HAP-1 (cell line): Measurements from ENCODE around the gene TECTB.

Source experiments
- DNase-seq, 2 experiments: peaks; one replicate each; pipeline ENCODE4 v3.0.0-alpha.2; 2016 to 2020; ENCODE audit warnings: low spot score in 2 of 2
- H3K27me3 ChIP-seq: fragments of 250-450 bp; sonication (Bioruptor Pico); 2 replicates; pipeline ENCODE4 v1.5.1; 2020; ENCODE audit warnings: low read depth, mild to moderate bottlenecking, moderate library complexity
- H3K36me3 ChIP-seq: fragments of 250-450 bp; sonication (Bioruptor Pico); replicated peaks from 2 replicates; pipeline ENCODE4 v1.5.1; 2020; ENCODE audit warnings: mild to moderate bottlenecking
- H3K4me1 ChIP-seq: fragments of 250-450 bp; sonication (Bioruptor Pico); 2 replicates; pipeline ENCODE4 v1.5.1; 2020; ENCODE audit warnings: mild to moderate bottlenecking
- H3K4me3 ChIP-seq: fragments of 250-450 bp; sonication (Bioruptor Pico); 2 replicates; pipeline ENCODE4 v1.5.1; 2020; ENCODE audit warnings: mild to moderate bottlenecking, moderate library complexity
- H3K9me3 ChIP-seq: fragments of 250-450 bp; sonication (Bioruptor Pico); 2 replicates; pipeline ENCODE4 v1.5.1; 2020; ENCODE audit warnings: mild to moderate bottlenecking, moderate library complexity
- in situ Hi-C: fragments of 300-500 bp; cut with MboI; formaldehyde crosslinking; loops from 3 replicates; pipeline ENCODE4 v1.14.3; 2020; ENCODE audit warnings: low sequenced_read_pairs, inconsistent platforms, mixed read lengths

TECTB gene

DNA sequence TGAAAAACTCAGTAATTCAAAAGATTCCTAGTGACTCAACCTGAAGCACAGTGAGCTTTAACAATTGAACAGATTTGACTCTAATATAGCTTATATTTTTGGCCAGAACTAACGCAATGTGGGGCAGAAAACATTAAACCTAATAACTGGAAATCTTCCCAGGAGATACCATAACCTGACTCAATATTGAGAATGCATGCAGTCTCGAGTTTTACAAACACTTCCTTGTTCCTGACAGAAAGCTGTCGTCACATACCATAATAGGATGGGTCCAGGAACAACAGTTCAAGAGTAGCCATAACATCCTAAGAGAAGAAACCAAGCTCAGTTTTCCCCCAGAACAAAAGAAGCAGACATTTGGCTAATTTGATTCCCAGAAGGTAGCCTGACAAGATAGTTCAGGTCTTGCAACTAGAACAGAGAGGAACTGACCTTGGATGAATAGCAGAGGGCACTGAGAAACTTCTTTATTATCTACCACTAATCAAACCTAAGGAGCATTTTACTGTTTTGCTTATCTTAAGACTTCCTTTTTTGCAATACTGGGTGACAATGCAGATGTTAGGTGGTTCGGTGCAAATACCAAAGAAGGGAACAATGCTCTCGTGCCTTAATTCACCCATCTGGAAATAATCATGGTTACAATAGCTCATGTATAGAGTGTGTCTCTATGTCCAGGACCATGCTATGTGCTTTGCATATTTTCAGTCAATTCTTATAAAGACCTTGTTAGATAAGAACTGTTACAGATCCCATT lies 52.1 kb downstream of the TECTB start:
- DNase-seq = no peak
- no peaks in the 10 kb centered on the region for H3K9me3 ChIP-seq
- H3K4me1 ChIP-seq = no peaks in the 10 kb centered on the region
- no peaks in the 10 kb centered on the region for H3K27me3 ChIP-seq
- H3K4me3 ChIP-seq = no peak overlapping the region
- no peaks in the 10 kb centered on the region for H3K36me3 ChIP-seq
- in situ Hi-C loops = no loop called here

DNA sequence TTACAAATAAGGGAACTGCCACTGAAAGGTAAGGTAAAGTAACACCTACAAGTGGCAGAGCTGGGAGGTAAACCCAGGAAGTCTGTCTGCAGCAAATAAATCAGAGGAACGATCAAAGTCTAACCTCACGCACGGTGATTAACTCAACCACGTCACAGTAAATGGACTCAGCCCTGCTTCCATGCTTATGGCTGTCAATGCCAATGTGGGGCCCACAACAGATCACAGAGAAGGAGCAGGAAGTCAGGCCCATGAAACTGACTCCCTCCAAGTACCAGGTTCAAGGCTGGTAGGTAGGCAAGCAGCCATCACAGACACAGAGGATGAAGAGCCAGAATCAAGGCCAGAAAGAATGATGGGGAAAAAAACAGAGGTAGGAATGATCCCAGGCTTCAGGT lies 52.7 kb downstream of the TECTB start:
- H3K4me3 ChIP-seq = no peak overlapping the region
- H3K9me3 ChIP-seq = no peaks in the 10 kb centered on the region
- in situ Hi-C loops = no loop called here
- no peaks in the 10 kb centered on the region for H3K4me1 ChIP-seq
- DNase-seq = no peak
- H3K36me3 ChIP-seq = no peaks in the 10 kb centered on the region
- no peaks in the 10 kb centered on the region for H3K27me3 ChIP-seq

DNA sequence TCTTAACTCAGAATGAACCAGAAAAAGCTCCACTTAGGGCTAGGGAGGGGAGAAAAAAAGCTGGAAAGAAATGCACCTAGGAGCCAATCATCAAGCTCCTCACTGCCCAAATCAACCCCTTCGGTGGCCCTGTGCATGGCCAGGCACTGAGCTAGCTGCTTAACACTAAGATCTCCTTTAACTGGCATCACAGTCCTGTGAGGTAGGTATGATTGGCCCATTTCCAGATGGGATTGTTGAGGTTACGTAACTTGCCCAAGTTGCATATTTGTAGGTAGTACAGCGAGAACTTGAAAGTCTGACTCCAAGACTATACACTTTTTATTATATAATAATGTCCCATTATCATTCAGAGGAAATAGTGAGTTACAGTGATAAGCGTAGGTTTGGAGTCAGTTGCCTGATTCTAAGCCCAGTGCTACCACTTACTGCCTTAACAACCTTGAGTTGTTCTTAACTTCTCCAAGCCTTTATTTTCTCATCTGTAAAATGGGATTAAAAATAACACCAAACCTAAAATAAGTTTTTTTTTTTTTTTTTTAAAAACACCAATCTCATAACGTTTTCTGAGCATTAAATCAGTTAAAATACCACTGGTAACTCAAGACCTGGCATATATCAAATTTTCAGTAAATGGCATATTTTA lies 53.5 kb downstream of the TECTB start:
- no peaks in the 10 kb centered on the region for H3K9me3 ChIP-seq
- in situ Hi-C loops = no loop called here
- DNase-seq = no peak
- H3K27me3 ChIP-seq = no peaks in the 10 kb centered on the region
- H3K4me1 ChIP-seq = no peaks in the 10 kb centered on the region
- H3K36me3 ChIP-seq = no peaks in the 10 kb centered on the region
- no peak overlapping the region for H3K4me3 ChIP-seq

DNA sequence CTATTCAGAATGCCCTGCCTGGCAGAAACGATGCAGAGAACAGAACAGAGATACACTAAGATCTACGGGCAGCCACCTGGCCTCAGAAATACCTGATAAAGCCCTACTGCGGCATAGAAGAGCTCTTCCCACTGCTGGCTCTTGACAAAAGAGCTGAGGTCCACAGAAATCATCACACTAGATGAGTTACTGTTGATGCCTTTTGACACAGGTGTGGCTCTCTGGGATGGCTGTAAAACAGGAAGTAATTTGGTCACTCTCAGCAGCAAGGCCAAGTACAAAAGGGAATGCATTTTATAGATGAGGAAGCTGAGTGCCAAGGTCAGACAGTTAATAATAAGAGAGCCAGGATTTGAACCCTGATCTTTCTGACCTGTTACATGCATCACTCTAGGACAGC lies 55.8 kb downstream of the TECTB start:
- in situ Hi-C loops = no loop called here
- no peak overlapping the region for H3K4me3 ChIP-seq
- no peak for DNase-seq
- H3K9me3 ChIP-seq = no peaks in the 10 kb centered on the region
- no peaks in the 10 kb centered on the region for H3K36me3 ChIP-seq
- no peaks in the 10 kb centered on the region for H3K27me3 ChIP-seq
- no peaks in the 10 kb centered on the region for H3K4me1 ChIP-seq

DNA sequence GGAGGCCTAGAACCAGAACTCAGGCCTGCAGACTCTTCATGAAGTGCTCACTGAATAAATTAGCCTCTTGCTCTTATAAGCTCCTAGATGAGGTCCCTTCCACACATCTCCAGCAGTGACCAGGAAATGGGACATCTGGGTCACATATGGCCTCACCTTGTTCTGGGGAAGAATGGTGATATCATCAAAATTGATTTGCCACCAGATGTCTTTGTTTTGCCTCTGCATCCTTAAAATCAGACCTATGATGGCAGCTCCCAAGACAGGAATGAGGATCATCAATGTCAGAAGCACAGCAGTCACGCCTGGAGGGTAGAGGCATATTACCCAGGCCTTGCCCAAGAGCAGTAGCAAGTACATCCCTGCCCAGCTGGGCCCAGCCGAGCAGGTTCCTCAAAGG lies 57.4 kb downstream of the TECTB start:
- no peaks in the 10 kb centered on the region for H3K27me3 ChIP-seq
- no peaks in the 10 kb centered on the region for H3K36me3 ChIP-seq
- H3K4me1 ChIP-seq = no peaks in the 10 kb centered on the region
- H3K4me3 ChIP-seq = no peak overlapping the region
- in situ Hi-C loops = no loop called here
- no peaks in the 10 kb centered on the region for H3K9me3 ChIP-seq
- DNase-seq = no peak

DNA sequence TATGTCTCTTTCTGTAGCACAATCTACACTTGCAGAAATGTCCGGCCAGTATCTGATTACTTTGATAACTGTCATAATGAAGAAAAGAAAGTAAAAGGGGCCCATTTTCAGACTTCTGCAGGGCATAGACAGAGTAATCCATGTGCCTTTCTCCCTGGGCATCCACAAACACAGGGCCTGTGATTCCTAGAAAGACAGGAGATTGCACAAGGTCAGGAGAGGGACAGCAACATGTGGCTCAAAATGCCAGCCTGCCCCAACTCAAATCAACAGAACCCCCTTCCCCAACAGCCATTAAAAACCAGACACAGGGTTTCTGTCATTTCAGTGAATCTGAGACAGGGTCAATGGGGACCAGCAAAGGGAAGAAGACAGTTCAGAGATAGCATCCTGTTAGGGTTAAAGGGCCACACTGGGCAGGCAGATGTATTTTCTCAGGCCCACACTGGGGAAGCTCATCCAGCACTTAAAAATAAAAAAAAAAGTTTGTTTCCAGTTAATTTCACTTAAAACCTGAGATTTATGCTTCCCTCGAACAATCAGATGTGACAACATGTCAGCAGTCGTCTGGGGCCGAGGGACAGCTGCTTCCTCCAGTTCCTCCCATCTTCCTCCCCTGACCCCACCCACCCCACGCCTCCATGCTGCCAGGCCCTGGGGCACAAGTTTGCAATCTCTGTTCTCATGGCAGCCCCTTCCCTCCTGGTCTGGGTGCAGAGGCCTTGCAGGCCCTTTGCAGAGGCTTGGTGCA lies 60.0 kb downstream of the TECTB start:
- no peaks in the 10 kb centered on the region for H3K9me3 ChIP-seq
- DNase-seq = no peak
- no peaks in the 10 kb centered on the region for H3K36me3 ChIP-seq
- H3K4me3 ChIP-seq = no peak overlapping the region
- H3K4me1 ChIP-seq = no peaks in the 10 kb centered on the region
- in situ Hi-C loops = no loop called here
- no peaks in the 10 kb centered on the region for H3K27me3 ChIP-seq

DNA sequence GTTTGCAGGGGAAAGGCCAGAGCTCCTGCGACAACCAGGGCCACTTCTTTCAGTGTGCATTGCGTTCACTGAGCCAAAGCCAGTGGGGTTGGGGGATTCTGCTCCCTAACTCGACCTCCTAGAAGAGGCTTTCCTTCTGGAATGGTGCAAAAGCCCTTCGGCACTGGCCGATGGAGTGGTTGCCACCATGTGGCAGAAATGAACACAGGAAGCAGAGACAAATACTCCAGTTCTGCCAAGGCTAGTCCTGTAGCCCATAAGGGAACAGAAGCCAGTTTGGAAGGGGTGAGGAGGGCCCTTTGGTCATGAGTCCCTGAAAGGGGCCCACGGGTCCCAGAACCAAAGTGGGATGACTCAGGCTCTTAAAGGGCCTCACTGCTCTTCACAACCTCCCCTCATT lies 61.1 kb downstream of the TECTB start:
- no peaks in the 10 kb centered on the region for H3K9me3 ChIP-seq
- in situ Hi-C loops = no loop called here
- H3K4me1 ChIP-seq = no peaks in the 10 kb centered on the region
- no peak for DNase-seq
- no peaks in the 10 kb centered on the region for H3K36me3 ChIP-seq
- H3K27me3 ChIP-seq = no peaks in the 10 kb centered on the region
- no peak overlapping the region for H3K4me3 ChIP-seq

DNA sequence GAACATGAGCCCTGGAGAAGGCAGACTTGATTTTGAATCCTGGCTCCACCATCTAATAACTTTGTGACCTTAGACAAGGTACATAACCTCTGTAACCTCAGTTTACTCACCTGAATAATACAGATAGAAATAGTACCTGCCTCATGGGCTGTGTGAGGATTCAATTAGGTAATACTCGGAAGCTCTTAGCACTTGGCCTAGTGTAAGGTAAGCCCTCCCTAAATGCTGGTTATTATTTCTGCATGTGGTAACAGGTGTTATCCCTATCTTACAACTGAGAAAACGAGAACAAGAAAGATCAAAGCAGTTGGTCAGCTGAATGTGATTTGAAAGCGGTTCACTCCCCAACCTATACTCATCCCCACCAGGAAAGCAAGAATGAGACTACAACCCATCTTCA lies 62.0 kb downstream of the TECTB start:
- no peaks in the 10 kb centered on the region for H3K27me3 ChIP-seq
- no peak for DNase-seq
- in situ Hi-C loops = no loop called here

DNA sequence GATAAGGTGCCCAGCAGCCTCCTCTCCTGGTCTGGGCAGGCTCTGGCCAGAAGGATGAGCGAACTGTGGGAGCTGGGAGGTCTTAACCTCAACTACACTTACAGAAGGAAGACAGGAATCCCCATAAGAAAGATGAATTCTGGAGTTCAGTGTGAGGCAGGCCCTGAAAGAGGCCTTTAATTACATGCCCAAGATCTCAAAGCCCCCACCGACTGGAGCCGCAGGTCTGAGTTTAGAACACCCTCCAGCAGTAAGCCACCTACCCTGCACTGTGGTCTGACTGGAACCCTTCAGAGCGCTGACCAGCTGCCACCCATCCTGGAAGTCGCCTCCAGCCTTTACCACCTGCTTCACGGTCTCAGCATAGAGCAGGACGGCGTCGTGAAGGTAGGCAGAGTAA lies 62.5 kb downstream of the TECTB start:
- in situ Hi-C loops = no loop called here
- Histone ChIP-seq H3K4me1 (no peaks in the 10 kb centered on the region), H3K27me3 (no peaks in the 10 kb centered on the region), H3K9me3 (no peaks in the 10 kb centered on the region), H3K4me3 (no peak overlapping the region), H3K36me3 (no peaks in the 10 kb centered on the region)
- DNase-seq = no peak

More for the DNA sequence above, 62.0 kb downstream of the TECTB start:
- no peaks in the 10 kb centered on the region for H3K4me1 ChIP-seq
- no peaks in the 10 kb centered on the region for H3K36me3 ChIP-seq
- H3K9me3 ChIP-seq = no peaks in the 10 kb centered on the region
- no peak overlapping the region for H3K4me3 ChIP-seq

DNA sequence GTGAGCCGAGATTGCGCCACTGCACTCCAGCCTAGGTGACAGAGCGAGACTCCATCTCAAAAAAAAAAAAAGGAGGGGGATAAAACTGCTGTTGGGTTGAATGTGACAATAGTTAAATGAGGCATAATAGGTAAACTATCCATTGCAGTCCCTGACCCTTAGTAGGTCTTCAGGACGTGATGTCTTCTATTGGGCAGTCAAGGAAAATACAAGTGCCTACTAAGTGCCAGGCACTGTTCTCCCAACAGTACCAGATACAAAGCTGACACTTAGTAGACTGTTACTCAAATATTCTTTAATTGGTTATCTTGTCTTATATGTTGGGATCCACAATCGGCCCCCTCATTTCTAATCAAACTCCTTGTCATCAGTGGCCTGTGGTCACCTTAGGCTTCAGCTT lies 63.6 kb downstream of the TECTB start:
- Histone ChIP-seq H3K9me3 (no peaks in the 10 kb centered on the region), H3K4me1 (no peaks in the 10 kb centered on the region), H3K36me3 (no peaks in the 10 kb centered on the region), H3K4me3 (no peak overlapping the region), H3K27me3 (no peaks in the 10 kb centered on the region)
- no peak for DNase-seq
- in situ Hi-C loops = no loop called here

DNA sequence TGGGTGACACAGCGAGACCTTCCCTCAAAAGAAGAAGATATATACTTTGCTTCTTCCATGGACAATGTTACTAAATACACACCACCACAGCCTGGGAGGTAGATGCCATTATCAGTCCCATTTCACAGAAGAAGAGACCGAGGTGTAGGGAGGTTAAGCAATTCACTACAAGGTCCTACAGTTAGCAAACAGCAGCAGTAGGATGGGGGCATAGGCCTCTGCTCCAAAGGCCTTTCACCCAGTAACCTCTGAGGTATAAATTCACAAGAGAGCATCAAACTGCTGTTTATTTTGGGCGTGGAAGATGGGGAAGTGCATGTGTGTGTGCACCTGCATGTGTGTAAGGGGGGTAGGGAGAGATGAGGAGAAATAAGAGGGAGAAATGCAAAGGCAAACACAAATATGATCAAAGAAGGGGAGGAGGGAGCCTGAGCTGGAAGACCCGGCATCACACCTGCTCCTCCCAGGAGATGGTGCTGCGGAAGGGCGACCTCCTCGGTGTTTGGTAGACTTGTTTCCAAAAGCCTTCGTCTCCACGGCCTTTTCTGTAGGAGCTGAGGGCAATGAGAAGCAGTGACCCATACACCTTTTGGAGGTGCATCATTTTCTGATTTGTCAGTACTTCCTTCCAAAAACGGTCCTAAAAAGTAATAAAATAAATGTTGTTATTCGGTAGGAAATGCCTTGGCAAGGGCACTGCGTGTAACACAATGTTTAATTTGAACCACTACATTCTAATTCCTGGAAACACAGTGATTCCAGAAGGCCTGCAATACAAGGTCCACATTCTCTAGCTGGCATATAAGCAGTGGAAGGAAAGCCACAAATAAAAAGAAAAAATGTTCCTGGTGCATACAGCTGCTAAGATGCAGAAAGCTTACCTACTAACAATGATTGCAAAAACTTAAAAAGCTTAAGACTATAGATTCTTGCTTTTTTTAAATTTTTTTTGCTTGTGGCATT lies 64.8 kb downstream of the TECTB start:
- Histone ChIP-seq H3K4me3 (no peak overlapping the region), H3K36me3 (no peaks in the 10 kb centered on the region)
- in situ Hi-C loops = no loop called here

DNA sequence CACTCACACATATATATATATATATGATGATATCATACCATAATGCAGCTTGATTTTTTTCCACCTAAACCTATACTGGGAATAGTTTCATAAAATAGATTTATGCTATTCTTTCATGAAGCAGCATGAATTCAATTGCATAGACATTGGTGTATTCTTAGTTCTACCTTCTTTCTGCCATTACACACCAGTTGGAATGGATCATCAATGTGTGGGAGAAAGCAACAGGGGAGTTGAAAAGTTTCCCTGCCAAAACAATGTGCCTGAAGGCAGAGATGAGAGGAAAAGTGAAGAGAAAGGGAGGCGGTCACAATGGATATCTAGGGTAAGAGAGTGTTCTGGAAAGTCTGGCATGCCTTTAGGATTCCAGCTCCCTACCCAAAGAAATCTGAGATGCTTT lies 65.6 kb downstream of the TECTB start:
- in situ Hi-C loops = no loop called here
- Histone ChIP-seq H3K36me3 (no peaks in the 10 kb centered on the region), H3K4me1 (no peaks in the 10 kb centered on the region), H3K9me3 (no peaks in the 10 kb centered on the region), H3K4me3 (no peak overlapping the region), H3K27me3 (no peaks in the 10 kb centered on the region)
- DNase-seq = no peak

More for the DNA sequence above, 64.8 kb downstream of the TECTB start:
- Histone ChIP-seq H3K27me3 (no peaks in the 10 kb centered on the region), H3K4me1 (no peaks in the 10 kb centered on the region), H3K9me3 (no peaks in the 10 kb centered on the region)
- DNase-seq = no peak

DNA sequence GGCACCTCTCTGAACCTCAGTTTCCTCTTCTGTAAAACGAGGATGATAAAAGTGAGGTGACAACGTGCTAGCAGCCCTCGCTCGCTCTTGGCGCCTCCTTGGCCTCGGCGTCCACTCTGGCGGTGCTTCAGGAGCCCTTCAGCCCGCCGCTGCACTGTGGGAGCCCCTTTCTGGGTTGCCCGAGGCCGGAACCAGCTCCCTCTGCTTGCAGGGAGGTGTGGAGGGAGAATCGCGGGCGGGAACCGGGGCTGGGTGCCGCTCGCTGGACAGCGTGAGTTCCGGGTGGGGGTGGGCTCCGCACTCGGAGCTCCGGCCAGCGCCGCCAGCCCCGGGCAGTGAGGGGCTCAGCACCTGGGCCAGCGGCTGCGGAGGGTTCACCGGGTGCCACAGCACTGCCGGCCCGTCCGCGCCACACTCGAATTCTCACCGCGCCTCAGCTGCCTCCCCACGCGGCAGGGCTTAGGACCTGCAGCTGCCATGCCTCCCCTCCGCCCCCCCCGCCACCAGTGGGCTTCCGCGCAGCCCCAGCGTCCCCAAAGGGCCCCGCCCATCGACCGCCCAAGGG lies 66.4 kb downstream of the TECTB start:
- no peak for DNase-seq
- in situ Hi-C loops = no loop called here
- Histone ChIP-seq H3K27me3 (no peaks in the 10 kb centered on the region), H3K36me3 (no peaks in the 10 kb centered on the region), H3K9me3 (no peaks in the 10 kb centered on the region), H3K4me3 (no peak overlapping the region), H3K4me1 (no peaks in the 10 kb centered on the region)
